H1 (cell line): ENCODE results near the gene DNAJB13. TPM values are rescaled to one million over a fixed set of nuclear protein-coding genes. Genes with fewer than 3 reads are reported as not detected.

Experiments
- ATF2 ChIP-seq: IDR thresholded peaks from 2 replicates; pipeline ENCODE4 v1.6.1; 2012; ENCODE audit warnings: low read length, inconsistent platforms
- CBX5 ChIP-seq: fragments of 300-800, 300-1000 bp; sonication (generic); IDR thresholded peaks from 2 replicates; pipeline ENCODE4 v1.7.1; 2016; ENCODE audit warnings: antibody characterized with exemption, low read length, low read depth
- CEBPB ChIP-seq: IDR thresholded peaks from 2 replicates; pipeline ENCODE4 v1.6.1; 2012; ENCODE audit warnings: low read depth, low read length
- CHD2 ChIP-seq: IDR thresholded peaks from 2 replicates; pipeline ENCODE4 v1.6.1; 2012; ENCODE audit warnings: low read length, improper control_type of control experiment
- CTBP2 ChIP-seq: IDR thresholded peaks from 2 replicates; pipeline ENCODE4 v1.7.0; 2011; ENCODE audit warnings: borderline replicate concordance, mild to moderate bottlenecking, moderate library complexity, mixed read lengths, low read length; ENCODE audit not compliant: insufficient read depth, insufficient read length
- FOSL1 ChIP-seq: IDR thresholded peaks from 2 replicates; pipeline ENCODE4 v1.6.1; 2011; ENCODE audit warnings: mild to moderate bottlenecking, low read depth, low read length, moderate library complexity; ENCODE audit not compliant: insufficient read depth
- NANOG ChIP-seq: IDR thresholded peaks from 2 replicates; pipeline ENCODE4 v1.6.1; 2011; ENCODE audit warnings: low read length, low read depth, mild to moderate bottlenecking, inconsistent platforms; ENCODE audit not compliant: insufficient read depth, poor library complexity, severe bottlenecking
- POU5F1 ChIP-seq: IDR thresholded peaks from 2 replicates; pipeline ENCODE4 v1.6.1; 2011; ENCODE audit warnings: low read depth, mild to moderate bottlenecking, low read length, moderate library complexity
- SIRT6 ChIP-seq: IDR thresholded peaks from one replicate; pipeline ENCODE4 v1.7.1; 2012; ENCODE audit warnings: low read length, inconsistent platforms
- polyA plus RNA-seq, 7 experiments: library from polyadenylated mRNA; depleted of rRNA in 3 of 7; stranded (reverse) in 5 of 7; unstranded in 2 of 7; fragments of >200 nt in 5 of 7; fragments of 200-250 nt in 2 of 7; gene quantifications; 1 replicate in 5 of 7; 2 replicates in 1 of 7; 4 replicates in 1 of 7; pipeline versions ENCODE4 v1.2.1 to v1.2.3, GENCODE V29; 2011 to 2013; ENCODE audit warnings: missing spikeins in 2 of 7, mixed read lengths in 2 of 7
- total RNA-seq: library from RNA; stranded (reverse); fragmentation: NEBNext Ultra II Directional; extraction: Animal tissue kit (Norgen Biotek cat#: 25700); gene quantifications from 2 replicates; pipeline ENCODE4 v1.2.1, GENCODE V29; 2021

DNAJB13 gene
- total and polyA plus RNA-seq, 2 of the 8 experiments (the other 6 are each of a cell fraction or from before 2014, with no cell fraction given), result 0.27 TPM; not detected in 1

- TF ChIP-seq CEBPB, result no peak
- TF ChIP-seq NANOG, result no peak
- TF ChIP-seq POU5F1, result no peak
- TF ChIP-seq CBX5, result no peak
- no peak for TF ChIP-seq FOSL1
- TF ChIP-seq CHD2, result no peak
- TF ChIP-seq ATF2, result no peak
- no peak for TF ChIP-seq SIRT6
- TF ChIP-seq CTBP2, result no peak
- TF ChIP-seq, all 59 proteins: peak for 0
These were observed 56.0 kb downstream of the DNAJB13 start (continued) for GRCh38 chr11:74006743-74007304.
